ENCODE data around the gene MSH3.

GRCh38 chr5:80744149-80744548 is 89.7 kb downstream of the MSH3 start:
- TF ChIP-seq TAF1 (IDR thresholded peaks at IDR 0.05; ENCODE audit: low read depth) = no peak
- no peak for TF ChIP-seq NFIC (IDR thresholded peaks at IDR 0.05)
- TF ChIP-seq MAX (IDR thresholded peaks at IDR 0.05) = no peak
- no peak for TF ChIP-seq REST (IDR thresholded peaks at IDR 0.05; ENCODE audit: low read depth)
